Activated naive CD4-positive, alpha-beta T cell treated with anti-CD3 and anti-CD28 coated beads, Interleukin-2, amount 50 U/mL, for 24 hours (primary cell): ENCODE measurements around the gene BGN.

Experiments used
- H3K27ac Mint-ChIP-seq: one replicate; pipeline ENCODE4 v1.8.0; 2021; ENCODE audit warnings: mild to moderate bottlenecking, mixed read lengths
- H3K27me3 Mint-ChIP-seq: one replicate; pipeline ENCODE4 v1.8.0; 2021; ENCODE audit warnings: mixed read lengths
- H3K36me3 Mint-ChIP-seq: one replicate; pipeline ENCODE4 v1.8.0; 2021; ENCODE audit warnings: mixed read lengths
- H3K4me1 Mint-ChIP-seq: one replicate; pipeline ENCODE4 v1.8.0; 2021; ENCODE audit warnings: mixed read lengths
- H3K4me3 Mint-ChIP-seq: one replicate; pipeline ENCODE4 v1.8.0; 2021; ENCODE audit warnings: mild to moderate bottlenecking, mixed read lengths
- H3K9me3 Mint-ChIP-seq: one replicate; pipeline ENCODE4 v1.8.0; 2021; ENCODE audit warnings: mixed read lengths

BGN gene

GRCh38 chrX:153502796-153503195, 8.0 kb downstream of the BGN start:
- H3K27me3 Mint-ChIP-seq = no peaks in the 10 kb centered on the region

DNA sequence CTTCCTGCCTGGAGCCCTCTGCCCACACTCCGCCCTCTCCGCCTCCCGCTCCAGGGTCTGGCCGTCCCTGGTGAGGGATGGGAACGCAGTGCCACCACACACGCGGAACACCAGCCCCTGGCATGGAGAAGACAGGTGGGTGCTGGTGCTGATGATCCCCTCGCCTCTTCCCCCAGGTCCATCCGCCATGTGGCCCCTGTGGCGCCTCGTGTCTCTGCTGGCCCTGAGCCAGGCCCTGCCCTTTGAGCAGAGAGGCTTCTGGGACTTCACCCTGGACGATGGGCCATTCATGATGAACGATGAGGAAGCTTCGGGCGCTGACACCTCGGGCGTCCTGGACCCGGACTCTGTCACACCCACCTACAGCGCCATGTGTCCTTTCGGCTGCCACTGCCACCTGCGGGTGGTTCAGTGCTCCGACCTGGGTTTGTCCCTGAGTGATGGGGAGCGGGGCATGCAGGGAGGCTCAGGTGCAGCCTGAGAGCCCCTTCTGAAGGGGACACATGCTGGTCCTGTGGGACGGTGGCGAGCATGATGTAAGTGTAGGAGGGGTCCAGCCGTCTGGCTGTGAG, 9.8 kb downstream of the BGN start:
- Mint-ChIP-seq H3K27ac (no peak overlapping the region), H3K9me3 (no peaks in the 10 kb centered on the region), H3K36me3 (no peaks in the 10 kb centered on the region), H3K4me3 (no peak overlapping the region), H3K27me3 (no peaks in the 10 kb centered on the region), H3K4me1 (no peaks in the 10 kb centered on the region)

More at GRCh38 chrX:153502796-153503195, 8.0 kb downstream of the BGN start:
- Mint-ChIP-seq H3K36me3 (no peaks in the 10 kb centered on the region), H3K4me3 (no peak overlapping the region), H3K9me3 (no peaks in the 10 kb centered on the region), H3K27ac (no peak overlapping the region), H3K4me1 (no peaks in the 10 kb centered on the region)

DNA sequence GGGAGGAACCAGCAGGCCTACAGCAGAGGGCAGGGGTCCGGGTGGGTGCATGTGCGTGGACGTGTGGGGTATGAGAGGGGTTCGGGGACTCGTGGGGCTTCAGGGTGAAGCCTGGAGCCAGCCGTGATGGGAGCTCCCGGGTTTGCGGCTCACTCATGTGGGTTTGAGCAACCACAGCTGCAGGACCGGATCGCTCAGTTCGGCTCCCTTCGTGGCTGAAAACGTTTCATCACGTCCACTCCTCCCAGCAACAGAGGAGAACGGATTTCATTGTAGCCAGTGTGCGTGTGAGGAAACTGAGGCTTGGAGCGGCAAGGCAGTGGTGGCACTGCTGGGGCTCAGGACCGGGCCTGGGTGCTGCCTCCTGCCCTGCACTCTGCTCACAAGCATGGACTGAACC, 10.6 kb downstream of the BGN start:
- no peaks in the 10 kb centered on the region for H3K36me3 Mint-ChIP-seq
- H3K9me3 Mint-ChIP-seq = no peaks in the 10 kb centered on the region
- H3K4me1 Mint-ChIP-seq = no peaks in the 10 kb centered on the region
- H3K4me3 Mint-ChIP-seq = no peak overlapping the region
- H3K27ac Mint-ChIP-seq = no peak overlapping the region
- H3K27me3 Mint-ChIP-seq = no peaks in the 10 kb centered on the region

DNA sequence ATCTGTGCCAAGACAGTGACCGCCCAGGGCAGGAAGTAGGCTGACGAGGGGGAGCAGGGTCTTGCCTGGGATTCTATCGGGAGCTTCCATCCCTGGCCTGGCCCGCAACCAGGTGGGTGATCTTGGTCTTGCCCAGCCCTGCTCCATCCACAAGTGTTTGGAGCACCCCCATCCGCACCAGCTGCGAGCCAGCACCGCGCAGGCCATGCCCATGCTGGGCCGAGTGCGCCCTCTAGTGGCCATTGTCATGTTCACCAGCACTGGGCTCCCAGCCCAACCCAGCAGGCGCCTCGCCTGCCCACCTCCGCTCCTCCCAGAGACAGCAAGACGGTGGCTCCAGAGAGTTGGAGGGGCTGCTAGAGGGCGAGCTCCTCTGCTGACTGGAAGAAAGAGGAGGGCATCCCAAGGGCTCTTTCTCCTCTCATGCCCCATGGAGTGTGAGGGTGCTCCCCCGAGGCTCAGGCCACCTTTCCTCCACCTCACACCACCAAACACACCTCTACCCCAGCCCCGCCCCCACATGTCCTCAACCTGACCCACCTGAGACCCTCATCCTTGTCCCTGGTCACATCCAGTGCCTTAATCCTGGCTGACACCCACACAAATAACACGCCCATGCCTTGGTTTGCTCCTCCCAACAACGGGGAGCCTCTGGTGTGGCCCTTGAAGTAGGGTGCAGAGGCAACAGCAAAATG, 12.9 kb downstream of the BGN start:
- no peak overlapping the region for H3K4me3 Mint-ChIP-seq

DNA sequence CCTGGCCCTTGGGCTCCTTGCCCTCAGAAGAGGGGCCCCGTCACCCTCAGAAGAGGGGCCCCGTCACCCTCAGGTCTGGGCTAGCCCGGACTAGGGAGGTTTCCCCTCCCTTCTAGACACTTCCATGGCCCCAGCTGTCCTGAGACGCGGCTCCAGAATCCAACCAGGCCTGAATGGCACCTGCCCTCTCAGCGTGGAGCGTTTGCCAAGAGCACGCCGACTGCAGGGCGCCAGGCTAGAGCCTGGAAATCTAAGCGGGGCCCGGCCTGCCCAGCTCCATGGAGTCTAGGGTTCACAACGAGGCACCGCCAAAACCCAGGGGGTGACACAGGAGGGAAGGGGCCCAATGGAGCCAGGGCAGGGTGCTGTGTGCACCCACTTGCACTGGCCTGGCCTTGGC, 14.8 kb downstream of the BGN start:
- Mint-ChIP-seq H3K9me3 (no peaks in the 10 kb centered on the region), H3K27ac (no peak overlapping the region), H3K27me3 (no peaks in the 10 kb centered on the region), H3K36me3 (no peaks in the 10 kb centered on the region), H3K4me3 (no peak overlapping the region), H3K4me1 (no peaks in the 10 kb centered on the region)

More for the DNA sequence above, 12.9 kb downstream of the BGN start:
- no peaks in the 10 kb centered on the region for H3K27me3 Mint-ChIP-seq
- no peak overlapping the region for H3K27ac Mint-ChIP-seq
- H3K4me1 Mint-ChIP-seq = no peaks in the 10 kb centered on the region
- H3K9me3 Mint-ChIP-seq = no peaks in the 10 kb centered on the region
- H3K36me3 Mint-ChIP-seq = no peaks in the 10 kb centered on the region

- Mint-ChIP-seq H3K4me3 (no peak overlapping the region), H3K27ac (no peak overlapping the region), H3K9me3 (no peaks in the 10 kb centered on the region), H3K27me3 (no peaks in the 10 kb centered on the region), H3K36me3 (no peaks in the 10 kb centered on the region), H3K4me1 (no peaks in the 10 kb centered on the region)
These were observed 15.6 kb downstream of the BGN start for GRCh38 chrX:153510383-153510782.

- no peaks in the 10 kb centered on the region for H3K36me3 Mint-ChIP-seq
- no peak overlapping the region for H3K27ac Mint-ChIP-seq
- no peaks in the 10 kb centered on the region for H3K9me3 Mint-ChIP-seq
These were observed 17.2 kb downstream of the BGN start for GRCh38 chrX:153511784-153512500.

GRCh38 chrX:153512501-153512893, 17.7 kb downstream of the BGN start:
- H3K36me3 Mint-ChIP-seq = no peaks in the 10 kb centered on the region
- H3K4me3 Mint-ChIP-seq = no peak overlapping the region
- no peaks in the 10 kb centered on the region for H3K9me3 Mint-ChIP-seq
- H3K27ac Mint-ChIP-seq = no peak overlapping the region
- peaks cover 5% of the 10 kb centered on the region for H3K4me1 Mint-ChIP-seq
- peaks cover 6% of the 10 kb centered on the region for H3K27me3 Mint-ChIP-seq

More at GRCh38 chrX:153511784-153512500, 17.2 kb downstream of the BGN start:
- Mint-ChIP-seq H3K4me3 (no peak overlapping the region), H3K4me1 (peaks cover 5% of the 10 kb centered on the region), H3K27me3 (peaks cover 6% of the 10 kb centered on the region)

- Mint-ChIP-seq H3K27me3 (peaks cover 6% of the 10 kb centered on the region), H3K4me3 (no peak overlapping the region), H3K9me3 (no peaks in the 10 kb centered on the region), H3K36me3 (no peaks in the 10 kb centered on the region), H3K27ac (no peak overlapping the region), H3K4me1 (peaks cover 5% of the 10 kb centered on the region)
These were observed 18.5 kb downstream of the BGN start for GRCh38 chrX:153513265-153513664.

DNA sequence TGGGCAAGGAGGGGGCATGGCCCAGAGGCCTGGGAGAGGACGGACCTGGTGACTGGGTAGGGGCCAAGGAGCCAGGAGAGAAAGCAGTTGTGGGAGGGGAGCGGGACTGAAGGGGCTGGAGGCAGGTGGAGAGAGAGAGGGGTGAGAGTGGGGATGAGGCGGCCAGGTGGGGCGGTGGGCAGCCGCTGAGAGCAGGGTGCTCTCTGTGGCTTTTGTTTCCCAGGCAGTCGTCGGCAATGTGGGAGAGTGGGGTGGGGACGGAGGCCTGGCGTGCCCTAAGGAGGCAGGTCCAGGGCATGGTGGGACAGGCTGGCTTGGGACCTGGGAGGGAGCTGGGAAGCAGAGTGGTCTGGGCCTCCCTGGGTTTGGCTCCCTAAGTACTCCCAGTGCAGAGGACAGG, 19.5 kb downstream of the BGN start:
- peaks cover 8% of the 10 kb centered on the region for H3K4me1 Mint-ChIP-seq
- no peaks in the 10 kb centered on the region for H3K36me3 Mint-ChIP-seq
- H3K9me3 Mint-ChIP-seq = no peaks in the 10 kb centered on the region
- H3K27me3 Mint-ChIP-seq = peaks cover 9% of the 10 kb centered on the region
- no peak overlapping the region for H3K4me3 Mint-ChIP-seq
- H3K27ac Mint-ChIP-seq = no peak overlapping the region

GRCh38 chrX:153515435-153515834, 20.7 kb downstream of the BGN start:
- Mint-ChIP-seq H3K9me3 (no peaks in the 10 kb centered on the region), H3K27ac (no peak overlapping the region), H3K4me1 (peaks cover 8% of the 10 kb centered on the region), H3K27me3 (peaks cover 11% of the 10 kb centered on the region), H3K4me3 (no peak overlapping the region), H3K36me3 (no peaks in the 10 kb centered on the region)

- Mint-ChIP-seq H3K36me3 (no peaks in the 10 kb centered on the region), H3K27me3 (peaks cover 11% of the 10 kb centered on the region), H3K4me3 (no peak overlapping the region), H3K4me1 (peaks cover 8% of the 10 kb centered on the region), H3K9me3 (no peaks in the 10 kb centered on the region), H3K27ac (no peak overlapping the region)
These were observed 21.3 kb downstream of the BGN start for GRCh38 chrX:153516073-153516472.

DNA sequence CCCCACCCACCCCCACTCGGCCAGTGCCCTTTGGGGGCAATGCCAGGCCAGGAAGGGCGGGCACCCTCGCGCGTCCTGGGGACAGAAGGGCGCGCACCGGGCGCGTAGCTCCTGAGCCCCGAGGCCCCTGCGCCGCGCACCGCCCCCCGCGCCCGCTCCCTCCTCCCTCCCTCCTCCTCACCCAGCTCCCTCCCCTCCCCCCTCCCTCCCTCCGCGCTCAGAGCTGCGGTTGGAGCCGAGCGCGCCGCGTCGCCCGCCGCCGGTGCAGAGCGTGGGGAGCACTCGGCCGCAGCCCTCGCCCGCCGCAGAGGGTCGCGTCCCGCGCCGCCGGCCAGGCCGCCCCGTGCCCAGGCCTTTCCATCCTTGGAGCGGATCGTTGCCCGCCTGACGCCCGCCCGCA, 22.6 kb downstream of the BGN start, which contains the start of gene ATP2B3:
Gene ATP2B3, plus strand, starts transcription at position 220 of the 400 bp plus-strand sequence. CDS start 18,606 bp downstream, outside the sequence.
- H3K4me3 Mint-ChIP-seq = peak within 1 kb of the TSS; percentile 11
- H3K9me3 Mint-ChIP-seq = no peaks in the 10 kb centered on the region

GRCh38 chrX:153517946-153518834, 23.4 kb downstream of the BGN start:
- Mint-ChIP-seq H3K4me3 (peak overlapping the region; percentile 11), H3K4me1 (peaks cover 8% of the 10 kb centered on the region), H3K27ac (no peak overlapping the region), H3K27me3 (peaks cover 11% of the 10 kb centered on the region), H3K36me3 (no peaks in the 10 kb centered on the region), H3K9me3 (no peaks in the 10 kb centered on the region)

More for the DNA sequence above, 22.6 kb downstream of the BGN start, which contains the start of gene ATP2B3:
- no peak within 1 kb of the TSS for H3K27ac Mint-ChIP-seq
- no peaks in the 10 kb centered on the region for H3K36me3 Mint-ChIP-seq
- peaks cover 8% of the 10 kb centered on the region for H3K4me1 Mint-ChIP-seq
- H3K27me3 Mint-ChIP-seq = peaks cover 11% of the 10 kb centered on the region

DNA sequence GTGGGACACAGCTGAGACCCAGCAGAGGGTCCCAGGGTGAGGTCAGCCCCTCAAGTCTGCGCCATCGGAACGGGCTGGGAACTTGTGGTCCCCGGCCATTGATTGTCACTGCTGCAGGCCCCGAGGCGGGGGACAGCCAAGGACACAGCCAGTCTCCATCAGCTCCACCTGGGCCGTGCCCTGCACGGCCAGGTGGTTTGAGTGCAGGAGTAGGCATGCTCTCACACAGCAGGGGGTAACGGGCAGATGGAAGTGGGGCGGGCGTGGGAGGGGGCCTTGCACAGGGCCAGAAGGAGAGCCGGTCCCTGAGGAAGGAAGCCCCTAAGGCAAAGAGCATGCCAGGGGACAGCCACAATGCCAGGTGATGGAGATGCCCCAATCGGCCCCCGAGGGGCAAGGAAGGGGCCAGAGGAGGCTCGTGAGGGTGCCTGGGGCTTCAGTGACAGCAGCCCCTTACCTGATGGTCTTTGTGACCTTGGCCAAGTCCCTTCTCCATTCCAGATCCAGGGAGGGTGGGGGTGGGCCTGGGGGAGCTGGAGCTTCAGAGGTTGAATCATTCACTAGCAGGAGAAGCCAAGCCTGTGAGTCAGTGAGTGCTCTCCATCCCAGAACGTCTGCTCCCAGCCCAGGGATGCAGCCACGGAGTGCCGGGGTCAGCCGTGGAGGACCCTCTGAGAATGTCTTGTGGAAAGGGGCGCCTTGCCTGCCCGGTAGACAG, 24.9 kb downstream of the BGN start:
- no peaks in the 10 kb centered on the region for H3K9me3 Mint-ChIP-seq
- H3K27me3 Mint-ChIP-seq = peaks cover 11% of the 10 kb centered on the region

More for the DNA sequence above, 24.9 kb downstream of the BGN start:
- Mint-ChIP-seq H3K4me1 (peaks cover 8% of the 10 kb centered on the region), H3K27ac (no peak overlapping the region), H3K36me3 (no peaks in the 10 kb centered on the region), H3K4me3 (no peak overlapping the region)
